Ovary (tissue), 3 donors: ENCODE results near the gene EYA4.

Experiments
- POLR2A ChIP-seq: fragments of 450-650 bp; IDR thresholded peaks from one replicate; pipeline ENCODE4 v1.6.1; 2017; ENCODE audit warnings: antibody characterized with exemption, mild to moderate bottlenecking, moderate library complexity
- TF ChIP-seq, protein P1 (sequence below), 3 donors: fragments of 450-650 bp in 2 of 3; fragments of 200-600 bp in 1 of 3; IDR thresholded peaks; one replicate each; pipeline versions ENCODE4 v1.5.1 to v1.8.0; 2016 to 2022; ENCODE audit warnings: antibody characterized with exemption in 3 of 3, mild to moderate bottlenecking in 1 of 3
- donor health status: DM: no; HTN: no; CAD: no.

DNA sequence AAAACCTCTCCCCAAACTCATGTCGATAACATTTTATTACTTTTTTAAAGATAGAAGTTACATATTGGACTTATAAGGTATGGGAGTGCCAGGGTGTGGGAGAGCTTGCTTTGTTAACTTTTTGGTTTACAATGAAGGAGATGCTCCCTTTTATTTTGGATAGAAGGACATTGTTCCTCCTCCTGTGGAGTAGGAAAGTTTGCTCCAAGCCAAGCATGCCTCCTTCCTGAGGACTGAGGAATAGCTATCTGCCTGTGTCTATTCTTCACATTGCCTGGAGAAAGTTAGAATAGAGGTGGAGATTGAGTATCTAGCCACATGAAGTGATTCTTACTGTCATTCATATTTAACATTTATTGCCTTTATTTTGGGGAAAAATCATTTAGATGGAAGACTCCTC lies 71.9 kb downstream of the EYA4 start:
- TF ChIP-seq, protein P1, sequence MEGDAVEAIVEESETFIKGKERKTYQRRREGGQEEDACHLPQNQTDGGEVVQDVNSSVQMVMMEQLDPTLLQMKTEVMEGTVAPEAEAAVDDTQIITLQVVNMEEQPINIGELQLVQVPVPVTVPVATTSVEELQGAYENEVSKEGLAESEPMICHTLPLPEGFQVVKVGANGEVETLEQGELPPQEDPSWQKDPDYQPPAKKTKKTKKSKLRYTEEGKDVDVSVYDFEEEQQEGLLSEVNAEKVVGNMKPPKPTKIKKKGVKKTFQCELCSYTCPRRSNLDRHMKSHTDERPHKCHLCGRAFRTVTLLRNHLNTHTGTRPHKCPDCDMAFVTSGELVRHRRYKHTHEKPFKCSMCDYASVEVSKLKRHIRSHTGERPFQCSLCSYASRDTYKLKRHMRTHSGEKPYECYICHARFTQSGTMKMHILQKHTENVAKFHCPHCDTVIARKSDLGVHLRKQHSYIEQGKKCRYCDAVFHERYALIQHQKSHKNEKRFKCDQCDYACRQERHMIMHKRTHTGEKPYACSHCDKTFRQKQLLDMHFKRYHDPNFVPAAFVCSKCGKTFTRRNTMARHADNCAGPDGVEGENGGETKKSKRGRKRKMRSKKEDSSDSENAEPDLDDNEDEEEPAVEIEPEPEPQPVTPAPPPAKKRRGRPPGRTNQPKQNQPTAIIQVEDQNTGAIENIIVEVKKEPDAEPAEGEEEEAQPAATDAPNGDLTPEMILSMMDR (IDR thresholded peaks at IDR 0.05), result no peak
- TF ChIP-seq POLR2A, result no peak
